ENCODE data around the gene GUCA1A.
"Not testable (repeated sequence)": the region's sequence is repeated elsewhere in the genome, so short reads cannot be mapped to it uniquely, and the experiment has no call there.

GUCA1A gene

GRCh38 chr6:42179261-42179944, 6.2 kb downstream of the GUCA1A start:
- DNase-seq: no peak

- no peak for DNase-seq
Observed at GRCh38 chr6:42179945-42180313, 6.8 kb downstream of the GUCA1A start.

- no peak for DNase-seq
Observed at GRCh38 chr6:42182101-42182500, 8.9 kb downstream of the GUCA1A start.

GRCh38 chr6:42184475-42184874, 11.3 kb downstream of the GUCA1A start:
- no peak for DNase-seq

GRCh38 chr6:42185597-42185996, 12.4 kb downstream of the GUCA1A start:
- no peak for DNase-seq

GRCh38 chr6:42188406-42188805, 15.2 kb downstream of the GUCA1A start:
- no peak for DNase-seq

- DNase-seq: no peak
Observed at GRCh38 chr6:42190554-42191183, 17.5 kb downstream of the GUCA1A start.

GRCh38 chr6:42192385-42192784, 19.2 kb downstream of the GUCA1A start:
- not testable (repeated sequence) for DNase-seq

GRCh38 chr6:42193491-42193894, 20.3 kb downstream of the GUCA1A start:
- no peak for DNase-seq

- DNase-seq: no peak
Observed at GRCh38 chr6:42194056-42194455, 20.9 kb downstream of the GUCA1A start.

GRCh38 chr6:42195415-42195814, 22.3 kb downstream of the GUCA1A start:
- no peak for DNase-seq

GRCh38 chr6:42197555-42198362, 24.6 kb downstream of the GUCA1A start:
- DNase-seq: no peak

GRCh38 chr6:42199106-42199981, 26.2 kb downstream of the GUCA1A start:
- DNase-seq: no peak

GRCh38 chr6:42200035-42200434, 26.9 kb downstream of the GUCA1A start:
- DNase-seq: no peak

GRCh38 chr6:42201382-42201781, 28.2 kb downstream of the GUCA1A start:
- no peak for DNase-seq

GRCh38 chr6:42202131-42202915, 29.2 kb downstream of the GUCA1A start:
- not testable (repeated sequence) for DNase-seq

- DNase-seq: no peak
Observed at GRCh38 chr6:42203183-42203582, 30.0 kb downstream of the GUCA1A start.

GRCh38 chr6:42204768-42205282, 31.7 kb downstream of the GUCA1A start:
- DNase-seq: no peak

GRCh38 chr6:42207559-42207958, 34.4 kb downstream of the GUCA1A start:
- not testable (repeated sequence) for DNase-seq

- DNase-seq: no peak
Observed at GRCh38 chr6:42210551-42210950, 37.4 kb downstream of the GUCA1A start.

GRCh38 chr6:42211726-42212125, 38.6 kb downstream of the GUCA1A start:
- no peak for DNase-seq

- no peak for DNase-seq
Observed at GRCh38 chr6:42212442-42212841, 39.3 kb downstream of the GUCA1A start.

All from activated T-cell treated with anti-CD3 and anti-CD28 coated beads for 4 hours (primary cell).